HG02943 (cell line): Measurements from ENCODE around the gene SEC14L3.

ENCODE experiments used
- ATAC-seq: cut with Tn5 transposase; IDR thresholded peaks from one replicate; pipeline ENCODE4 v1.9.1; 2021; ENCODE audit warnings: mild to moderate bottlenecking, low read depth, moderate library complexity; ENCODE audit not compliant: unreplicated experiment

The SEC14L3 gene

DNA sequence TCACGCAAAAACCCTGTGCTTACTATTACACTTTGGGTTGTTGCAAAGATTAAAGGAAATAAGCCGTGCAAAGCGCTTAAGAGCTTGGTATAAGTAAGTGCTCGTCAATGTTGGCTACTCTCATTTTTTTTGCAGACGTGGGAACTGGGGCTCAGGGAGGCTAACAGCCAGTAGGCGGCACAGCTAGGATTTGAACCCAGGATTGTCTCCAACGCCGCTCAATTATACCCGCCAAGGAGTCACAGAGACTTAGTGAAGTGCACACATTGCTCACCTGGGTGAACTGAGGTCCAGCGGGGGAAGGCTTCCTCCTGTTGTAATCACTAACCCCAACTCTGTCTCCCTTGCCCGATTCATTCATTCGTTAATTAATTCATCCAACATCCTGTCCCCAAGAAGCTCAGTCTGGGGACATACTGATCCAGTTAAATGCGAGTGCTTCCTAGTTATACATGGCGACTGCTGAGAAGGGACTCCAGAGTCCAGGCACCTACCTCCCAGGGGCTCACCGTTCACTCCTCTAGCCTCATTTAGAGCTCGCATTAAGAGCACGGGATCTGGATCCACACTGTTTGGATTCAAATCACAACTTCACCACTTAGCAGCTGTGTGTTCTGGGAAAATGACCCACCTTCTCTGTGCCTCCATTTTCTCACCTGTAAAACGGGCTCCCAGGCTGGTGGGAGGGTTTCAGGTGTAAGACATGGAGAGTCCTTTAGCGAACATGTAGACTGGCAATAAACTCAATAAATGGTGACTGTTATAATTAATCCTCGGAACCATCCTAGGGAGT is 47.1 kb downstream of the SEC14L3 start:
- ATAC-seq: no peak

DNA sequence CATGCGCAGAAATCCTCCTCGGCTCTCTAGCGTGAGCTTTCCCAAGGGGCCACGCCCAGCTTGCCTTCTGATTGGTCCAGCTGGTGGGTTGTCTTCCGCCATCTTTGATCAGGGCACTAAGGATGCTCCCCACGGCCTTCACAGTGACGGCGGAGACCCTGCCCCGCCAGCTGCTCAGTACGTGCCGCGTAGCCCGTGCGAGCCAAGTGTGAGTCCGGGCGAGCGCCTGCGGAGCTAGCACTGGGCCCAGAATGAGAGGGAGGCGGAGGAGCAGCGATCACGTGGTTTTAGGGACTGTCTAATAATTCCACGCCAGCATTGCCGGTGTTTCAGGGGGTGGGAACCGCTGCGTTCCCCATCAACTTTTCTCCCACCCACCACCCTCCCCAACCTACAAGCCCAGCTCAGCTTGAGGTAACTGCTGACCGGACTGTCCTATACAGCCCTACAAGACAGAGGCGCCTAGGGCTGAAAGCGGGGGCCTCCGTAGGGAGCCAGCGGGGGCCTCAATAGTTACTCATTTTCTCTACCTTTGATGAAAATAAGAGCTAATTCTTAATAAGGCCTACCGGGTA is 47.8 kb downstream of the SEC14L3 start:
- peak; percentile 78 for ATAC-seq

DNA sequence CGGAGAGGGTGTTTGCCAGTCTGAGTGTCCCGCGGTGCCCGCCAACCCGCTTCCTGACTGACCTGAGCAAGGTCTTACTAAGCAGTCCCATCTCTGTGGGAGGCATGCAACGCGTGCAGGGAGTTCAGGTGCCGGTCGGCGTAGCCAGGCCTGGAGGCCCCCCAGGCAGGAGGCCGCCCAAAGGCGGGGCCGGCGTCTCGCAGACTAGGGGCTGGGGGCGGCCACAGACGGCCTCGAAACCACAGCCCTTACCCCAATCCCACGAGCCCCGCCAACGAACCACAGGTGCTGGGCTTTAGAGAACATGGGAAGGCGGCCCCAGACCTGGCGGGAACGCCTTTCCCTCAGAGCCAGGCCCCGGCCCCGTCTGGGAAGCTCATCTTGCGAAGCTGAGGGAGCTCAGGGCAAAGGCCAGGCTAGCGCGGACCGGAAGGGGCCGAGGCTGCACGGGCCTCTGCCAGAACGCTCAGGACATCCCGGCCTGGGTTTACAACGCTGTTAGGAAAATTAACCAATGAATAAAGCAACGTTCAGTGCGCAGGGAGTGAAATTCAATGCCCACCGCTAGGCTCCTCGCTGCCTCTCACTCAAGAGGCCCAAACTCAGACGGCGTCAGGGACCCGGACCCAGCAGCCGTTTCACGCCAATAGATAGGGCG is 48.4 kb downstream of the SEC14L3 start:
- ATAC-seq: peak; percentile 29

GRCh38 chr22:30422481-30423300 is 49.1 kb downstream of the SEC14L3 start:
- no peak for ATAC-seq

GRCh38 chr22:30421695-30422480 is 49.9 kb downstream of the SEC14L3 start:
- no peak for ATAC-seq

DNA sequence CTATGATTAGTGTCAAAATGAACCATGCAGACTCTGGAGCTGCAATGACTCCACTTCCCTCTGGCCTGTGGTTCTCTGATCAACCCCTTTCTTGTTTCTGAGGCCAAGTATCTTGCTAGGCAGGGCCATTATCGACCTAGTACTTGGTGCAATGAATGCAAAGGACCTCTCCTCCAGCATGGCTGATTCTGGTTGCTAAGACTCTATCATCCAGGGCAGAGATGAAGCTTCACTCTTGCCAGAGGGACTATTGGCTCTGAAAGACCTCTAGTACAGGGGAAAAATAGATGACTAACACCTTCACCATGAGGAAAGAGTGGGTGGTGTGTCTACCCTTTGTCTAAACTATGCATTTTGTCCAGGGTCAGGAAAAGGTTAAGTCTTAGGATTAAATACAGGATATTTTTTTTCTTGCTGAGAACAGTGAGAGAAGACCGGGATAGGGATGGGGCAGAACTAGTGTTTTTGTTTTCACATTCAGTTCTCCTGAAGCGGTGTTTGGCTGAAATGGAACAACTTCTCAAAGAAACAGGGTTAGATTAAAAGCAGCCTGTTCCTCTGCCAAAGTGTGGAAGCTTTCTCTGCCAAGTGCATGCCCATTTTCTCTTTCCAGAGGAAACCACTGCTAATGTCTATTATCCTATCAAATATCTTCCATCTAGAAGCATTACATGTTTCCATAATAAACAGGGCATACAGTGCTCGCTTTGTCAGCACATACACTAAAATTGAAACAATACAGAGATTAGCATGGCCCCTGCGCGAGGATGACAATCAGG is 51.3 kb downstream of the SEC14L3 start:
- ATAC-seq: no peak

GRCh38 chr22:30416837-30417236 is 55.0 kb downstream of the SEC14L3 start:
- no peak for ATAC-seq

DNA sequence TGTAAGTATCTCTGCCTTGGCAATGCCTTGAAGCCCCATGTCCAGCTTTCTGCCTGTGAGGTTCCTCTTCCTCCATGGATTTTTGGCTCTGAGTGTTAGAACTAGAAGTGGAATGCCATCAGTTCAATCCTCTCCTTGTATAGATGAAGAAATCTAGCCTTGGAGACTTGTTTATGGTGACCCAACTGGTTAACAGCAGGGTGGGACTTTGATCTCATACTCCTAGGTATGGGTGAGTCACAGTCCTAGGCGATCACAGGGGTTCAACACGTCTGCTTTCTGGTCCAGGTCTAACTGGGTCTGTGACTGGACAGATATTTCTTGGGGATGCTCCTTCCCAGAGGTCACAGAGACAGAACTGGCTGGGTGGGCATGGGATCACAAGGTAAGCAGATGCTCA is 55.4 kb downstream of the SEC14L3 start:
- ATAC-seq: no peak

DNA sequence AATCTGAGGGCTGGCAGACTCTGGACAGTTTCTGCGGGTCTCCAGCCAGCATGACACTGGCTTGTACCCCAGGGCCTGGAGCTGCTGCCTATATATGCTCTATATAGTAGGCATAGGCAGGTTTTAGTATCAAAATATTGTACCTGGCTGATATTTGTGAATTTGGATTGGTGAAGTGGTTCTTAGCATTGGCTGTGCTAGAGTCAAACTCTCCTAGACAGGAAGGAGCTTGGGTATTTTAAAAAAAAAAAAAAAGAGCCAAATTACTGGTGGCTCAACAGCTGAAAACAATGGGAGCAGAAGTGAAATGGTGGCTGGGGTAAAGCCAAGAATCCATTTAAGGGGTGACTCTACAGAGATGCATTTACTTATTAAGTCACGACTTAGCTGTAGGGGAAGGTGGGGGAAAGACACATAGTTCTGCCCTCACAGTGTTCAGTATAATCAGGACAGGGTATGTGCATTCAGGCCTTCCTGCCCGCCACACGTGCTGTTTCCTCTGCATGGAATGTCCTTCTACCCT is 57.2 kb downstream of the SEC14L3 start:
- no peak for ATAC-seq

GRCh38 chr22:30413745-30414524 is 57.9 kb downstream of the SEC14L3 start:
- ATAC-seq: no peak

DNA sequence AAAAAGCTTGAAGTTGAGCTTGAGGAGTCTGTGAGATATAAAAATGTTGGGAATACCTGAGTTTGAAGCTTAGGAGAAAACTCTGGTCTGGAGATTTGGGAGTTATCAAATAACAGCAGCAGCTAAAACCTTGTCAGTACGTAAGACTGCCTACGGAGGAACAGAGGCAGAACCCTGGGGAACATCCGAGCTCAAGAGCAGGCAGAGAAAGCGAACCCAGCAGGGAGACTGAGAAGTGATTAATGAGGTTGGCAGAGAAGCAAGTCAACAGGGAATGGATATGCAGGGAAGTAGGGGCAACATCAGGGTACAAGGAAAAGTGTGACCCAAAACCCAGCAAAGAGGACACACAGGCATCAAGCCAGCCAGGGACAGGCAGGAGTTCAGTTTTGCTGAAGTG is 58.8 kb downstream of the SEC14L3 start:
- ATAC-seq: no peak

- no peak for ATAC-seq
Measured at GRCh38 chr22:30411780-30412179, 60.0 kb downstream of the SEC14L3 start.
